WTC11 (cell line): Measurements from ENCODE around the gene SLC25A48. TPM values are rescaled to one million over a fixed set of nuclear protein-coding genes. Genes with fewer than 3 reads are reported as not detected.

Experiments used
- ATAC-seq: fragments of 200-7000 bp; cut with Tn5 transposase; 2 replicates; pipeline ENCODE4 v1.10.0; 2021; ENCODE audit warnings: mild to moderate bottlenecking, moderate library complexity
- CTCF ChIA-PET: fragments of 300-600 bp; sonication (Branson Sonifier 250); formaldehyde crosslinking; loops from one replicate; lab custom pipeline; 2021; ENCODE audit warnings: antibody characterized with exemption; lab: Charles Lee
- POLR2A ChIA-PET: fragments of 350-600 bp; sonication (Branson Sonifier 250); formaldehyde crosslinking; loops from one replicate; lab custom pipeline; 2021; ENCODE audit warnings: antibody characterized with exemption; lab: Charles Lee
- DNase-seq: peaks from one replicate; pipeline ENCODE4 v3.0.0; 2021; ENCODE audit warnings: low spot score
- H3K27ac Mint-ChIP-seq: 2 replicates; pipeline ENCODE4 v1.8.0; 2021; ENCODE audit warnings: mixed read lengths
- H3K27me3 Mint-ChIP-seq: 2 replicates; pipeline ENCODE4 v1.8.0; 2021; ENCODE audit warnings: low read depth, mild to moderate bottlenecking, moderate library complexity, mixed read lengths
- H3K36me3 Mint-ChIP-seq: 2 replicates; pipeline ENCODE4 v1.8.0; 2021; ENCODE audit warnings: mixed read lengths
- H3K4me1 Mint-ChIP-seq: 2 replicates; pipeline ENCODE4 v1.8.0; 2022; ENCODE audit warnings: mixed read lengths
- H3K4me3 Mint-ChIP-seq: 2 replicates; pipeline ENCODE4 v1.8.0; 2021; ENCODE audit warnings: mild to moderate bottlenecking, moderate library complexity, mixed read lengths
- H3K9me3 Mint-ChIP-seq: 2 replicates; pipeline ENCODE4 v1.8.0; 2021; ENCODE audit warnings: mixed read lengths
- ATF3 ChIP-seq: sonication (generic); formaldehyde crosslinking; conservative IDR thresholded peaks from 2 replicates; pipeline ENCODE4 v1.8.1; 2022; ENCODE audit warnings: mild to moderate bottlenecking, missing genetic modification reagents
- E2F5 ChIP-seq: sonication (generic); formaldehyde crosslinking; IDR thresholded peaks from 2 replicates; pipeline ENCODE4 v1.8.1; 2022; ENCODE audit warnings: mild to moderate bottlenecking, moderate library complexity, missing genetic modification reagents
- ERG ChIP-seq: fragments of 250-450 bp; sonication (Bioruptor Pico); IDR thresholded peaks from 2 replicates; pipeline ENCODE4 v1.8.0; 2021; ENCODE audit warnings: mild to moderate bottlenecking
- FOXP1 ChIP-seq: sonication (generic); formaldehyde crosslinking; IDR thresholded peaks from 2 replicates; pipeline ENCODE4 v1.8.0; 2022; ENCODE audit warnings: missing genetic modification reagents, mild to moderate bottlenecking, moderate library complexity, borderline replicate concordance
- JUN ChIP-seq: sonication (generic); formaldehyde crosslinking; IDR thresholded peaks from 2 replicates; pipeline ENCODE4 v1.8.0; 2023; ENCODE audit warnings: mild to moderate bottlenecking, missing genetic modification reagents
- NR1H2 ChIP-seq: sonication (generic); formaldehyde crosslinking; IDR thresholded peaks from 2 replicates; pipeline ENCODE4 v1.9.0; 2021; ENCODE audit warnings: mild to moderate bottlenecking, moderate library complexity, missing genetic modification reagents
- TCF7 ChIP-seq: sonication (generic); formaldehyde crosslinking; IDR thresholded peaks from 2 replicates; pipeline ENCODE4 v1.8.0; 2022; ENCODE audit warnings: mild to moderate bottlenecking, low read depth, missing genetic modification reagents, moderate library complexity
- ZMAT4 ChIP-seq: fragments of 250-450 bp; sonication (Bioruptor Pico); IDR thresholded peaks from 2 replicates; pipeline ENCODE4 v1.9.0; 2021; ENCODE audit warnings: mild to moderate bottlenecking
- ZNF121 ChIP-seq: sonication (generic); formaldehyde crosslinking; IDR thresholded peaks from 2 replicates; pipeline ENCODE4 v1.8.0; 2023; ENCODE audit warnings: missing genetic modification reagents
- ZNF232 ChIP-seq: sonication (generic); formaldehyde crosslinking; IDR thresholded peaks from 2 replicates; pipeline ENCODE4 v1.8.0; 2022; ENCODE audit warnings: mild to moderate bottlenecking, missing genetic modification reagents
- ZNF396 ChIP-seq: fragments of 250-450 bp; sonication (Bioruptor Pico); IDR thresholded peaks from 2 replicates; pipeline ENCODE4 v1.8.0; 2021; ENCODE audit warnings: mild to moderate bottlenecking, moderate library complexity, borderline replicate concordance
- ZNF425 ChIP-seq: fragments of 250-450 bp; sonication (Bioruptor Pico); conservative IDR thresholded peaks from 2 replicates; pipeline ENCODE4 v1.9.0; 2021; ENCODE audit warnings: mild to moderate bottlenecking
- total RNA-seq: library from RNA; stranded (reverse); gene quantifications from 3 replicates; pipeline ENCODE4 v1.2.3, GENCODE V29; 2021

The SLC25A48 gene
- total RNA-seq, 1 experiment from 2014 or later = 1.1 TPM

- POLR2A ChIA-PET = no interaction called here
- H3K27ac Mint-ChIP-seq = no peak overlapping the region
- peaks cover 19% of the 10 kb centered on the region for H3K4me1 Mint-ChIP-seq
- H3K9me3 Mint-ChIP-seq = peaks cover 10% of the 10 kb centered on the region
- TF ChIP-seq ATF3 (CRISPR knock-in tag) (no peak), TCF7 (no peak), NR1H2 (CRISPR knock-in tag) (no peak), ZNF425 (CRISPR knock-in tag) (no peak)
- TF ChIP-seq, all 79 proteins: peak for 0
- ATAC-seq (no peak), DNase-seq (no peak)
- CTCF ChIA-PET = interaction anchor here (0.8 to 2.1 kb wide), 5 partner anchors 9 to 363 kb away, joined by 3 to 5 read pairs (median 3); partner anchors contain the start of gene SLC25A48
- Mint-ChIP-seq H3K4me3 (no peak overlapping the region), H3K36me3 (no peaks in the 10 kb centered on the region), H3K27me3 (peaks cover 9% of the 10 kb centered on the region)
These were observed 8.9 kb upstream of the SLC25A48 start for GRCh38 chr5:135825373-135826220.

- POLR2A ChIA-PET = no interaction called here
- CTCF ChIA-PET = interaction anchor here (1.5 to 2.0 kb wide), 2 partner anchors 76 to 260 kb away, joined by 3 to 5 read pairs; no protein-coding TSS in a partner anchor
- no peak for ATAC-seq
These were observed 8.3 kb upstream of the SLC25A48 start for GRCh38 chr5:135826221-135826525.

GRCh38 chr5:135826994-135827671 is 7.3 kb upstream of the SLC25A48 start:
- Mint-ChIP-seq H3K4me1 (peaks cover 4% of the 10 kb centered on the region), H3K27me3 (peaks cover 25% of the 10 kb centered on the region), H3K9me3 (peaks cover 10% of the 10 kb centered on the region), H3K4me3 (no peak overlapping the region), H3K36me3 (no peaks in the 10 kb centered on the region), H3K27ac (no peak overlapping the region)
- ChIA-PET CTCF (interaction anchor here (1.3 to 5.5 kb wide), 5 partner anchors 15 to 365 kb away, joined by 4 to 63 read pairs (median 4); no protein-coding TSS in a partner anchor), POLR2A (no interaction called here)
- DNase-seq (no peak), ATAC-seq (no peak)
- TF ChIP-seq JUN (CRISPR knock-in tag) = no peak

More at GRCh38 chr5:135826221-135826525, 8.3 kb upstream of the SLC25A48 start:
- TF ChIP-seq FOXP1 (CRISPR knock-in tag) (no peak), ZNF121 (CRISPR knock-in tag) (no peak), ZMAT4 (CRISPR knock-in tag) (no peak), ERG (no peak), ZNF232 (CRISPR knock-in tag) (no peak), E2F5 (no peak), ZNF396 (no peak)
- TF ChIP-seq, all 79 proteins: peak for 0
- peaks cover 10% of the 10 kb centered on the region for H3K9me3 Mint-ChIP-seq
- no peak overlapping the region for H3K27ac Mint-ChIP-seq
- H3K27me3 Mint-ChIP-seq = peaks cover 15% of the 10 kb centered on the region
- H3K4me3 Mint-ChIP-seq = no peak overlapping the region
- H3K4me1 Mint-ChIP-seq = peaks cover 14% of the 10 kb centered on the region
- no peaks in the 10 kb centered on the region for H3K36me3 Mint-ChIP-seq
- DNase-seq = no peak
